ENCODE measurements around the gene AGBL4.

Gene AGBL4

GRCh38 chr1:48756683-48757316 lies 1267.0 kb downstream of the AGBL4 start:
- no peak for DNase-seq

- no peak for DNase-seq
These were observed 1270.5 kb downstream of the AGBL4 start for GRCh38 chr1:48753293-48753692.

DNA sequence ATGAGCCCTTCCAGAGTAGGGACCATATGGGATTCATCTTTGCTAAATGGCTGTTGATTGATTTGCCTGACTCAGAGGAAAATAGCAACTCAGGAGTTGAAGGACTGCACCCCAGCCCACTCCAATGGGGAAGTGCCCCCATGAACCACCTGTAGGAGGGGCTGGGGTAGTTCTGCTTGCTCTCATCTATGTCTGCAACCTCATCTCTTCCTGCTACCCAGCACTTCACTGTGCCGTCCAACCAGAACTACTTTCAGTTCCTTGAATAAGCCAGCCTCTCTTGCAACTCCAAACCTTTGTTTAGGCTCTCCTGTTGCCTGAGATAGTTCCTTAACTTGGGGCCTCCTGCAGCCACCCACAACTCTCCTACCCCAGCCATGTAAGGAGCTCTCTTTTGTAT lies 1273.6 kb downstream of the AGBL4 start:
- no peak for DNase-seq

DNA sequence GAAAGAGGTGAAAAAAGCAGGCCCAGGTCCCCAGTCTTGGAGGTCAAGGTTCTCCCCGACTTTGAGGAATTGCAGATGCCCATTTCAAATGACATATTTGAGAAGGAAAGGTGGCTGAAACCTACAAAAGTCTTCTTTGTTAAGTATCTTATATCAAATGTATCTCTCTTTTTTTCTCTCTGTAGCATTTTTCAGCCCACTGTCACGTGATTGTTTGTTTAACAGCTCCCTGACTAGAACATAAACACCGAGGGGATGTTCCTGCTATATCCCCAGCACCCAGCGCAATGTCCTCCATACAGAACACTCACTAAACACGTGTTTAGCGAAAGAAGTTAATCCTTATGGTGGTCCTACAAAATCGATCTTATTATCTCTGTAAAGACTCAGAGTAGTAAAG lies 1274.7 kb downstream of the AGBL4 start:
- DNase-seq: no peak

GRCh38 chr1:48746906-48747305 lies 1276.8 kb downstream of the AGBL4 start:
- DNase-seq: no peak

DNA sequence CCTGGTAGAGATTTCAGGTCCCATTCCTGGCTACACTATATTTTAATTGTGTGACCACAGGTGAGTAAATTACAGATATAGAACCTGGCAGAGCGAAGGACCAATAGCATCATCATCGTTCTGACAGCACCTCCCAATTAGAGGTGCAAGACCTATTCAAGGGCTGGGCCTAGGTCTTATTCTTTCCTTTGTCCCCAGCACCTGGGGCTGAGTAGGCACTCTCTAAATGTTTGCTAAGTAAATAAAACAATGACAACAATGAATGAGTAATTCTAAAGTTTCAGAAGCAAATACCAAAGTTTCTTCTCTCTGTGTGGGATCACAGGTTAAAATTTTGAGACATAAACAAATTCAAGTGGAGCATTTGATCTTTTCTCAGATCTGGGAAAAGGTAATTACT lies 1279.7 kb downstream of the AGBL4 start:
- DNase-seq: no peak

GRCh38 chr1:48743480-48743879 lies 1280.3 kb downstream of the AGBL4 start:
- no peak for DNase-seq

GRCh38 chr1:48741380-48741779 lies 1282.4 kb downstream of the AGBL4 start:
- DNase-seq: no peak

DNA sequence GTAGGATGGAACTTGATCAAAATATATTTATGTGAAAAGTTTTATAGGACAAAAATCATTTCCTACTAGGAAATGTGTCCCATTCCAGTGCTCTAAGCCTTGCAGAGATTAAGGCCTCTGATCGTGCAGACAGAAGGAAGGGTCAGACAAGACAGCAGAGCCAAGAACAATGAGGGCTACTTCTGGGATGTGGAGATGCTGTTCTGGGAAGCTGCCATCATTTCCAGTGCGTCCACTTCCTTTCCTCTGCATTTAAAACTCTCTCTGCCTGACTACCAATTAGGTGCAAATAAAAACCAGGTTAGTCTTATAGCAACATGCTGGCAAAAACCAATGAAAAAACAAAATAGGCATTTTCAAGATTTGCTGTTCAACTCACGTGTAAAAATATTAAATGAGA lies 1283.1 kb downstream of the AGBL4 start:
- no peak for DNase-seq

GRCh38 chr1:48739091-48739490 lies 1284.7 kb downstream of the AGBL4 start:
- no peak for DNase-seq

- DNase-seq: no peak
These were observed 1285.4 kb downstream of the AGBL4 start for GRCh38 chr1:48738356-48738755.

DNA sequence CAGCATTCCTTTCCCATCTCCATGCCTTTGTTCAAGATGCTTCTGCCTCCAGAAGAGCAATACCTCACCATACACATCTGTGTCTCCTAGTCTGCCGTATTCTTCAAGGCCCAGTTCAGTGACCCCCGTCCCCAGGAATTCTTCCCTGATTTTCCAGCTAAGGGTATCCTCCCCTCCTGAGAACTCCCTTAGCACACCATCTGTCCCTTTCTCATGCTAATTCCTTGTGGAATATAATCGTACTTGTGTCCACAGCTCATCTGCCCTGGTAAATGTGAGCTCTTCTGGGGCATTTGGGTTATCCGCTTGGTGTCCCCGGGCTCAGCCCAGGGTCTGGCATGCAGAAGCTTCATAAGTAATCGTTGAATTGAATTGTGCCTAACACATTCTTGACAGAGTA lies 1288.0 kb downstream of the AGBL4 start:
- no peak for DNase-seq

- no peak for DNase-seq
These were observed 1293.4 kb downstream of the AGBL4 start for GRCh38 chr1:48730164-48730910.

- no peak for DNase-seq
These were observed 1295.2 kb downstream of the AGBL4 start for GRCh38 chr1:48728584-48728983.

DNA sequence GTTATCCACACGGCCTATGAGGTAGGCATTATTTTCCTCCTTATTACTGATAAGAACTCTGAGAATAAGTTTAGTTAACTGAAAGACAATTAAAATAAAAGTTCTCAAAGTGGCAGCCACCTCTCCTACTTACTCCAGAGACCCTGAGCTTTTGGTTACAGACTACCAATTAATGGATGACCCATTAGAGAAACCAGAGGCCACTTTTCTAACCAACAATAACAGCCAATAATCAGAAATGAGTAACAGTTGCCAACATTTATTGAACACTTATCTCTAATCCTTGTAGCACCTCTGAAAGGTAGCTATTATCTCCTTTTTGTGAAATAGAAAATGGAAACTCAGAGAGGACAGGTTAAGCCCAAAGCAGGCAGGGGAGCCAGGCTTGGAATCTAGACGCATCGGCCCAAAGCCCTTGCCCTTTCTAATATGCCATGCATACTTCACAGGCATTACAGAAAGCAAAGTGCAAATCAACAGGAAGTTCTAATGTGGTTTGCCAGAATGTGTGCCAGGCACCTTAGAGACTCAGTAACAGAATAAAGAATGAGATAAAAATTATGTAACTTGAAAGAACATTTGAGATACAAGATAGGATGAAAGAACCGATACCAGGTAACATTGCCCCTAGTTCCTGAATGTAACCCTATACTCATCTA lies 1297.1 kb downstream of the AGBL4 start:
- no peak for DNase-seq

DNA sequence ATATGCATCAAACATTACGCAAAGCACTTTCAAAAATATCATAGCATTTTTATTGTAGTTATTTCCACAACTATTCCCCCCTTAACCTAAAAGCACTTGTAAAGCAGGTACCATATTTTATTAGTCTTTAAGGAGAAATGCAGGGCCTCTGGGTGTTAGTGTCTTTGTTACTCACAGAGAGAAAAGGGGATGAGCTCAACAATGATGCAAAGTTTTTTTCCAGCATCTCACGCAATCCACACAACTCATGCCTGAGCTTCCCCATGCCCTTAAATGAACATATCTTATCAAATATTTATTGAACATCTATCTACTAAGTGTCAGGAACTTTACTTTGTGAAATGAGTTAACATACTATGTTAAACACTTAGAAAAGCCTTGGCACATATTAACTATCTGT lies 1297.6 kb downstream of the AGBL4 start:
- no peak for DNase-seq

- no peak for DNase-seq
These were observed 1298.3 kb downstream of the AGBL4 start for GRCh38 chr1:48725341-48726046.

- no peak for DNase-seq
These were observed 1302.8 kb downstream of the AGBL4 start for GRCh38 chr1:48720929-48721328.

- no peak for DNase-seq
These were observed 1305.0 kb downstream of the AGBL4 start for GRCh38 chr1:48718705-48719104.

GRCh38 chr1:48718116-48718630 lies 1305.6 kb downstream of the AGBL4 start:
- no peak for DNase-seq

DNA sequence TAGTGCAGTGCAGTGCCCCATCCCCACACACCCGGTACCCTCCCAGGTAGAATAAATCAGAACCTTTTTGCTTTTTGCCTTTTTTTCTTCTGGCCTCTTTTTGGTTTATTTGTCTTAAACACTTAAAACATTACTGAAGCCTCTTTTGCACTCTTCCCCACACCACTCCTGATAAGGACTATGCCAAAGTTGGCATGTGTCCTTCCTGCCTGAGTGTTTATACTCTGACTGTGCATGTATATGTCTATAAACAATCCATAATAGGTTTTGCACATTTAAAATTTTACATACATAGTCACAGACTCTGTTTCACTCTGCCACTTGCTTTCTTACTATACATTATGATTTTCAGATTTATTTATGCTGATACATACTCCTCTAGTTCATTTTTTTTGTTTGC lies 1306.7 kb downstream of the AGBL4 start:
- no peak for DNase-seq

GRCh38 chr1:48715921-48716320 lies 1307.8 kb downstream of the AGBL4 start:
- no peak for DNase-seq

DNA sequence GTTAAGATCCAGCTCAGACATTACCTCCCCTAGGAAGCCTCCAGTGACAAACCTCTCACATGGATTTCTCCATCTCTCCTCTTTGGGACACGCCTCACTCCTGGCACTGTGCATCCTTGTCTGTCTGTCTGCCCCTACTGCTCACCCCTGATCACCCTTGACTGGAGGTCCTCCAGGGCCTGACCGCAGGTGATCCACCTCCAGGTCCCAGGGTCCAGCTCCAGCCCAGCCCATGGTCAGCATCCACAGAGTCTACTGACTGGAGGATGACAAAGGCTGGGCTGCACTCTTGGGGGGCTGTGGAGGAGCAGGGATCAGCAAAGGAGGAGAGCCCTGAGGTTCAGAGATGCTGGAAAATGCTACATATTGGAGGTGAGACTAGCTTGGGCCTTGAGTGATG lies 1312.8 kb downstream of the AGBL4 start:
- no peak for DNase-seq

Measured in central memory CD4-positive, alpha-beta T cell (primary cell).